Measurements from ENCODE around the gene LPAR3.
A peak's percentile ranks its signal among the peaks of the same experiment; 100 is the strongest.
"Not testable (repeated sequence)": the region's sequence is repeated elsewhere in the genome, so short reads cannot be mapped to it uniquely, and the experiment has no call there.

The LPAR3 gene, protein sequence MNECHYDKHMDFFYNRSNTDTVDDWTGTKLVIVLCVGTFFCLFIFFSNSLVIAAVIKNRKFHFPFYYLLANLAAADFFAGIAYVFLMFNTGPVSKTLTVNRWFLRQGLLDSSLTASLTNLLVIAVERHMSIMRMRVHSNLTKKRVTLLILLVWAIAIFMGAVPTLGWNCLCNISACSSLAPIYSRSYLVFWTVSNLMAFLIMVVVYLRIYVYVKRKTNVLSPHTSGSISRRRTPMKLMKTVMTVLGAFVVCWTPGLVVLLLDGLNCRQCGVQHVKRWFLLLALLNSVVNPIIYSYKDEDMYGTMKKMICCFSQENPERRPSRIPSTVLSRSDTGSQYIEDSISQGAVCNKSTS

DNA sequence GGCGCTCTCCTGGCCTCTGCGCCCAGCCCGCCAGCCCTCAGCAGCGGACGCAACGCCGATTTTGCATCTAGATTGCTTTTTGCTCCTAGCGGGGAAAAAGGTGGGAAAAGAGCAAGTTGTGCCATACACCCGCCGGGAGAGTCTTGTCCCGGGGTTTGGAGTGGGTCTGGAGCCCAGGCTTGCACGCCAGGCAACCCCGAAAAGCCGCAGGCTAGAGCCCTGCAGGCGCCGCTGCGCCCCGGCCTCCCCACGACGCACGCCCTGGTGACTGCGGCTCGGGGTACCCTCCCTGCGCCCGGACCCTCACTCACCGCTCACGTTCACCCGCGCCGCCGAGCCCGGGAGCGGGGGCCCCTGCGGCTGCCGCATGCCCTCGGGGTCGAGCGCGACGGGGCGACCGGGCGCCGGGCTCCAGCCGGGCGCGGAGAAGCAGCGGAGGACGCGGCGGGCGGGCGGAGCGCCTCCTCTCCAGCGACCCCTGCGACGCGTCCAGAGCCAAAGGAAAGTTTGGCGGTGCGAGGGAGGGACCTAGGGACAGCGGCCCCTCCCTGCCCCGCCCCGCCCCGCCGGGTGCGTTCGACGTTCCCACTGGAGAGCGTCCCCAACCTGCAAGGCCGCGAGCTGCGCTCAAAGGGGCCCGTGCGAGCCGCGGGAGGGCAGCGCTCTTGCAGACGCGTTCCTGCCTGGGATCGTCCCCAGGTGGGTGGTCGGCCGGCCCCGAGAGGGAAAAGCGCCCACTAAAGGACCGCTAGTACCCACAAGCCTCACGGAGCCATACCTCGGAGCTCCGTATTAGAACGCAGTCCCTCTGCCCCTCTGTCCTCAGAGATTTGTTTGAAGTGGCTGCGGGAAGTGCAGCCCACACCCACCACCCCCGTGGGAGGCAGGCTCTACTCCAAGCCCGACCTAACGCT, at the start of gene LPAR3:
Gene LPAR3, minus strand, starts transcription at position 502 of the 914 bp plus-strand sequence. CDS start 27,086 bp downstream, outside the sequence.
- peak; percentile 5 to 13 for DNase-seq (ENCODE audit: low read depth in 2 of 2)

DNA sequence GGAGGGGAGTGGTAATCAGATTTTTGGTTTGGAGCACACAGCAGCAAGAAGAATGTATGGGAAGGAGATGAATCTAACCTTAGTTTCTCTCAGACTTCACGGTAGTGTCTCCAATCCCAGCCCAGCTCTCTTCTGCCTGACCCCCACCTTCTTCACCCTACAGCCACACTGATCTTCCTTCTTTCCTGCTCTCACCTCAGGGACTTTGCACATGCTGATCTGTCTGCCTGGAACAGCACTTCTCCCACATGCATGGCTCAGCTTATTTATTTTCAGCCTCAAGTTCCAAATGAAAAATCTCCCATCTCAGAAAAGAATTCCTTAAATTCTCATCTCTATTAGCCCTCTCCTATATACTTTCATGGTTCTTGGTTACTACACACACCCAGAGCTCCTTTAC, 48.8 kb upstream of the LPAR3 start:
- DNase-seq (ENCODE audit: low read depth in 2 of 2), result no peak

DNA sequence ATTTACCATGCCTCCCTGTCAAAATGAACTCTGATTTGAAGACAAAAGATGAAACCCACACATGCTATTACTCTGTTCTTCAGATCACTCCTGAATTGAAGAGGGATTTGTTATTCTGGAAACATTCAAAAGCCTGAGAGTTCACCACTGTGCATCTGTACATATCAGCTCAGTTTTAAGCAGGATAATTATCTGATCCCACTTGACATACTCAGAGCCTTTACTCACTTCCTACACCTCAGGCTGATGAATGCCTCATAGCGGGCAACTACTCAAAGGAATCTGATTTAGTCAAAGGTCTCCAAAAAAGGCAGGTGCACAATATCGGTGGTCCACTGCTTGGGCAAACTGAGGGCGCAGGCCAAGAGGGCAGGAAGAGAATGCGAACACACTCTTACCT, 47.5 kb upstream of the LPAR3 start:
- DNase-seq (ENCODE audit: low read depth in 2 of 2), result no peak

DNA sequence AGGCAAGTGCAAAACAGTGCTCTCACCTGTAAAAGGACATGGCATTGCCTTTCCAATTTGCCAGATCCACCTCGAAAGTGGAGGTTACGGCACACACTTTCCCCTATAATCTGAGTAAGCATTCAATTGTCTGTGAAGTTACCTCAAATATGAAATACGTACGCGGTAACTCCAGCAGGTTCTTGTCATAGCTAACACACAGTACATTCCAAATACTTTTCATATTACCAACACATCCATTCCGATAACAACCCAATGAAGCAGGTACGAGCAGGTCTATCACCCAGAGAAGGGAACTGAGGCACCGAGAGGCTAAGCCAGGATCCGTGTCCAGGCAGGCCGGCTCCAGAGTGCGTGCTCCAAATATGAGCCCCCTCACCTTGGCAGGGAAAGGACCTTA, 46.8 kb upstream of the LPAR3 start:
- DNase-seq (ENCODE audit: low read depth in 2 of 2), result no peak

DNA sequence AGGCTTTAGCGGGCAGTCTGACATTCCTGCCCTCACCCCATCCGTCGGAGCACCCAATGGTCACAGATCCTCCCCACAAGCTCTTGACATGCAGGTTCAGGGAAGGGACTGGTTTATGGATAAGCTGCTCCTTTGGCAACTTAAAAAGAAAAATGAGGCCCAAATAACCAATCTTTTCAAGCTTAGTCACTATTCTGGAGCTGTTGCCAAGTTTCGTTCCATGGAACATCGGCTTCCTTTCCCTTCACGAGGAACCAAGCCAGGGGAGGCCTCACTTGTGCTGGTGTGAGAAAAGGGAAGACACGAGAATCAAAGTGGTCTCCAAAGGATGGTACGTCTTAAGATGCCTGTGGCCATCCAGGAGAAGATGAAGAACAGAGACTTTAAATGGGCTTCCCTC, 46.1 kb upstream of the LPAR3 start:
- DNase-seq (ENCODE audit: low read depth in 2 of 2), result no peak

DNA sequence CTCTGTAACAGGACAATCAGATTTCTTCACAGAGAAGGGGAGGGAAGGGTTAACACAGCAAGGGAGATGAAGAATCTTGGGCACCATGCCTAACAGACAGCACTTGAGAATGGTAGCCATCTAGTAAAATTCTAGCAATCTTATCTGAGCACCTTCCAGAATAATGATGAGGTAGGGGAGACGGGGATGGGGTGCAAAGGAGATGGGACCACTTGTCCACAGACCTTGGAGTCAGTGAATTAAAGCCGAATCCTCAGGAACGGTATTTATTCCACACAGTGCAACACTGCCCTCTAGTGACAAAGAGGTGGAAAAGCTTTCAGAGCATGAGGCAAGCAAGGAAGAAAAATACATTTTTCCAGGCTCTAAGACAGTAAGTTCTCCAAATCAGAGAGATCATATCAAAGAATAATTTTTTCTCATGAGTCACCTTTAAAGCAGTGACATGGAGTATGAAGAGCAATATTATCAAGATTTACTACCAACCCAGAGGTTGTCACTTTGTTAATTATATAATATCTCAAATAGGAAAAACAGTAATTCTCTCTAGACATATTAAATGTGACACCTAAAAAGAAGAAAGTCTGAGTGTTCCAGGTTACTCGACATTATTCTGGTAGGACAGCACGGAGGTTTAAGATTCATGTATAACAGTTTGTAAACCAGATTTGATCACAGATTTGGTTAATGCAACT, 43.3 kb upstream of the LPAR3 start:
- DNase-seq (ENCODE audit: low read depth in 2 of 2), result no peak

DNA sequence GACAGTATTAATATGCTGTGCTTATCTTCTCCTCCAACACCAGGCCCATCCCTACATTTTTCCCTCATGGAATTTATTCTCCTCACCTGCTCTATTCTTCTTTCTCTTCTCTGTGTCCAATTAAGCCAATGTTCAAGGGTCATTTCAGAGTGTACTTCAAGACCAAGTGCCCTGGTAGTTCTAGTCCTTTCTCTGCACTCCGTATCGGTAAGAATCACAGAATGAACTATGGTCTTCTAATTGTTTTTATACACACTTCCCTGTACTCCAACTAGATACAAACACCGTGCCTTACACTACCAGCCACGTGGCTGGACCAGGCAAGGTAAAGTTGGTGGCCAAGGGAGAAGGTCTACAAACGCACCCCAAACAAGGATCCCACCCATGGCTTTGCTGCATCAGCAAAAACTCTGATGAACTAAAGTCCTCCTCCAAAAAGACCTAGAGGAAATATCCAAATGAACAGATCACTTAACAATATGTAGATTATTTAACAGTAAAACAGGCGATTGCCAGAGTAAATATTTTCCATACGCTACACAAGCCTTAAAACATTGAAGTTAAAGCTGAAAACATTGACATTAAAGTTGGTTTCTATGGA, 40.1 kb upstream of the LPAR3 start:
- no peak for DNase-seq (ENCODE audit: low read depth in 2 of 2)

DNA sequence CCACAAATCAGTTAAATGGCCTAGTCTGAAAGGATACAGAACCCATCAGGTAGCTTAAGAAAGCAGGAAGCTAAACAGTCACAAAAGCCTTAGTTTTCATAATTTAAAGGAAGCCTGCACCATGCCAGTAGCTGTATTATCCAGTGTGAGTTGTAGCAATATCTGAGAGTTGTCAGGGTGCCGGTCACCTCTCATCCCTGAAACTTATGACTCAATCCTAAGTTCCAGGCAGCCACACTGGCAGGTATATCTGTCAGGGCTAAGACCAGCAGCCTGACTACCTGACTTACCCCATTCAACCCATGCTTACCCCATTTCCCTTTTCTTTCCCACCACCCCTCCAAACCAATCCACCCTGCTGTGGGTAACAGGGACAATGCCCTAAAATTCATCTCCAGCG, 37.8 kb upstream of the LPAR3 start:
- DNase-seq (ENCODE audit: low read depth in 2 of 2), result no peak

DNA sequence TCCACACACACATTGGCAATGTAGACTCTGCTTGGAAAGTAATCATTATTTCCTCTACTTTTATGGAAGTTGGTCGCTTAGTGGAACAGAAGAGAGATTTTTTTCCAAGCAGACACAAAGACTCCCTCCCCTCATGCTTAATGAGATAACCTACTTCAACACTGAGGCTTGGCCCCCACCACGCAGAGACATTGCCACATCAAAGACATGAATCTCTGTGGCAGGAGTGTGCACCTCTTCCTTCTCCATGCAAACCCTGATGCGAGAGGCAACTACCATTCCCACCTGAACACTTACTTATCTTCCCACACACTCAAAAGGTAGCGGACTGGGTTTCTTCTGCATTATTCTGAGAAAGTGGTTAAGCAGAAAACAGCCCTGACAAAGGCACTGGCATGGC, 37.3 kb upstream of the LPAR3 start:
- DNase-seq (ENCODE audit: low read depth in 2 of 2), result no peak

DNA sequence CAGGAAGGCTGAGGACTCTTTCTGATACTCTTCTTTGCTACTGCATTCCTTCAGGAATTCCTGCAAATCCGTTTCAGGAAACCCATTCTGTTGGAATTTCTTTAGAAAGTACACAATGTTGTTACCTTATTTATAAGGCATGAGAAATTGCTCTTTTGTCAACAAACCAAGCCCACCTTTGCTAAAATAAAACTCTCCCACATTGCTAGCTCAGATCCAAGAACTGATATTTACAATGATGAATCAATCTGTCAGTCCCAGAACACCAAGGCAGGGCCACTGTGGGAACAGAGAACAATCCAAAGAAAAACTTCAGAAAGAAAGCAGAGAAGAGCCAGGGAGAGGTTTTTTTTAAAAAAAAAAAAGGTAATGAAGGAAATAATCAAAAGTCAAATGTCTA, 36.6 kb upstream of the LPAR3 start:
- no peak for DNase-seq (ENCODE audit: low read depth in 2 of 2)

DNA sequence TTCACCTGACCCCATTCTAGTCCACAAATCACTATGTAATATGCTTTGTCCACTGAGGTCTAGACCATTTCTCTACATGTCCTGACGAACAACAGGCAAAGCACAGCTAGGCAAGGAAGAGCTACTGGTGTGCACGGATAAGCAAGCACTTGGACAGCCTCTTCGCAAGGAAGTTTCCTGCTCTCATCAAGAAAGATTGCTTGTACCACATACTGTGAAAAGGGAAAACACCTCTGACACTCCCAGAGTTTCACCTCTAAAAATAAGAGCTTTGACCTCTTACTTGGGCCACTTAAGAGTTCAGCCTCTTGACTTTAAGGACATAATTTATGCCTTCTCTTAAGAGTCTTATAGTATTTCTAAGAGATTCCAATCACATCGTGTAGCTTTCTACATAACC, 36.0 kb upstream of the LPAR3 start:
- DNase-seq (ENCODE audit: low read depth in 2 of 2), result no peak

DNA sequence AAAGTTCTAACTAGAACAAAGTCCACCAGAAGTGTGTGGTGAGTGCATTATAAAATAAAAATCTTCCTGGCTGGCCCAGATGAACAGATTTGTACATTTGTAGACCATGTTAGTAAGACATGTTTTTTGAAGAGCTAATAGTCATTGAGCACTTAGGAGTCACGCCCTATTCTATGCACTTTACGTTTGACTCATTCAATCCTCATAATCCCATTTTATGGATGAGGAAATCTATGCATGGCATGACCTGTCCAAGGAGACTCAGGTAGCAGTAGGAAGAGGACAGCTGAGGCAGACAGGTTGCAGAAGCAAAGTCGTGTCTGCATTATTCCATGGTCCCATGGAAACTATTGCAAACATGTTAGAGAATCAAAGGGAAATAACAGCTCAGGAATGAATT, 30.3 kb upstream of the LPAR3 start:
- no peak for DNase-seq (ENCODE audit: low read depth in 2 of 2)

DNA sequence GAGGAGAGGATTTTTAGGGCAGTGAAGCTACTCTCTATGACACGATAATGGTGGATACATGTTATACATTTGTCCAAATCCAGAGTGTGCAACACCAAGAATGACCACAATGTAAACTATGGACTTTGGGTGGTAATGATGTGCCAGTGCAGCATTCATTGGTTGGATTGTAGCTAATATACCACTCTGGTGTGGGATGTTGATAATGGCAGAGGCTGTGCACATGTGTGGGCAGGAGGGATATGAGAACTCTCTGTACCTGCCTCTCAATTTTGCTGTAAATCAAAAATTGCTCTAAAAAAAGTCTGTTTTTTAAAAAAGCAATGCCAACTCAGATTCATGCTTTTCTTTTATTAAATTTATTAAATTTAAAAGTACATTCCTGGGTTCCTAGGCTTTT, 27.2 kb upstream of the LPAR3 start:
- no peak for DNase-seq (ENCODE audit: low read depth in 2 of 2)

DNA sequence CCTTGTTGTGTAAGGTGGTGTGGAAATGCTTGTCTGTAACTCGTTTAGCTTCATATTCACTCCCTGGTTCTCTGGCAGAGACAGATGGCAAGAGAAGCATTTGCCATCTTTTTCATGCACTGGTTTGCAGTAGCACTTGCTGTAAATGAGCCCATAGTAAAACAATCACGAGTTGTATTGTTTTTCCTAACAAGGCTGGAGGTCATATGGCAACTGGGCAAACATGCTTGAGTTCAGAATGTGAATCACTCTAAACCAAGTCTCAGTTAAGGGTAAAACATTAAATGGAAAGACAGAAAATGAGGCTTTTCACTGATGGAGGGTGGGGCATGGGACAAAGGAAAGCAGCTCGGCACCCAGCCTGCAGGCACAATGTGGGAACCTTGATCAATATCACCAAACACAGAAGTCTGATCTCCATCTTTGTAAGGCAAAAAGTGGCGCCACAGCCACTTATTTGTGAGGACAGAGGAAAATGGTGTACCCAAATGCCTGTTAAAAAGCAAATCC, 26.5 kb upstream of the LPAR3 start:
- DNase-seq (ENCODE audit: low read depth in 2 of 2), result no peak

DNA sequence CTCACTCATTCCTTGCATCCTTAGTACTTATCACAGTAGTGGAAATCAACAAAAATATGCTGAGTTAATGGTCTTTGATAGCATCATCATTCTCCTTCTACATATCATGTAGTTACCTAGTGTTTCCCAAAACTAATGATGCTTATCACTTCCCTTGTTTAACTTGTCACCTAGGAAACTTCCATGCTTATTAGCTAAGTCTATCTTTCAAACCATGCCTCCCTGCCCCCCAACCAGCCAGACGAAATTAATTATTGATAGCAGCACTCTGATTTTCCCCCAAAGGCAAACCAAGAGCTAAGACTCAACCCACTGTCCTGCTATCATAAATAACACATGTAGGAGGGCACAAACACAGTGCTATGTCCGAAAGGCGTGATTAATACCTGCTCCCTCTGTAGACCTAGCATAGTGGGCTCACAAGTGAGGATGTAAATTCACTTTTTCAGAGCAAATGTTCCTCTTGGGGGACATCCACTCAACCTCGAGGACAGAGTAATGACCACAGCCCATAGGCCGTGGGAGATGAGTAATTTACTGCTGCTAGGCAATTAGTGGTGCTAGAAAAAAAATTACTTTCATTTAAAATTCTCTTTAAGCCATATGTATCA, 25.8 kb upstream of the LPAR3 start:
- DNase-seq (ENCODE audit: low read depth in 2 of 2), result no peak

DNA sequence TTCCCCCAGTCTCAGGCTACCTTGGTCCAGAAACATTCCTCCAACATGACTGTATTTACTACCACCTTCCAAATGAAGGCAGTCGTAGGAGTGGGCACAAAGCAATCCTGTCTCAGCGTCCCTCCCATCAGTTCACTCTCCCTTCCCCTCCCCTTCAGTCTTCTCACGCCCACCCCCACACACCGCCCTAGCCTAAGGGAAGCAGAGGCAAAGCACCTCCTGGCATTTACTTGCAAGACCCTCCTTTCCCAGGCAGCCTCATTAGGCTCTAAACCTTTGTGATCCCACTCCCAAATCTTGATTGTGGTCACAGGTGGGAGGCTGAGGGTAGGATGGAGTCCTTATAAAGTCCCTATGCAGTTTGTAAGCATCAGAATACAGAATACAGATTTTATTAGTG, 23.9 kb upstream of the LPAR3 start:
- no peak for DNase-seq (ENCODE audit: low read depth in 2 of 2)

DNA sequence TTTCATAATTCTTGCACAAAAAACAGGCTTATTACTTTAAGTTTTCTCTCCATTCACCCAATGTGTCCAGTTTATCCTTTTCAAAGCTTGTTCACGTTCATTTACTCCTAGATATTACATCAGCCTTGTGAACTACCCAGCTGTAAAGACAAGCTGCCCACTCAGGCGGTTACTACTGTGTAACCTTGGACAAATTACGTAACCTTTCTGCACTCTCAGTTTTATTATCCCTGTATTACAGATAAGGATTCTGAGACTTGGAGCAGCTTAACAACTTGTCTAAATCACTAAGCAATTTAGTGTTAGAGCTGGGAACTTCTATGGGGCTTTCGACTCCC, 20.5 kb upstream of the LPAR3 start:
- DNase-seq (ENCODE audit: low read depth in 2 of 2), result no peak

DNA sequence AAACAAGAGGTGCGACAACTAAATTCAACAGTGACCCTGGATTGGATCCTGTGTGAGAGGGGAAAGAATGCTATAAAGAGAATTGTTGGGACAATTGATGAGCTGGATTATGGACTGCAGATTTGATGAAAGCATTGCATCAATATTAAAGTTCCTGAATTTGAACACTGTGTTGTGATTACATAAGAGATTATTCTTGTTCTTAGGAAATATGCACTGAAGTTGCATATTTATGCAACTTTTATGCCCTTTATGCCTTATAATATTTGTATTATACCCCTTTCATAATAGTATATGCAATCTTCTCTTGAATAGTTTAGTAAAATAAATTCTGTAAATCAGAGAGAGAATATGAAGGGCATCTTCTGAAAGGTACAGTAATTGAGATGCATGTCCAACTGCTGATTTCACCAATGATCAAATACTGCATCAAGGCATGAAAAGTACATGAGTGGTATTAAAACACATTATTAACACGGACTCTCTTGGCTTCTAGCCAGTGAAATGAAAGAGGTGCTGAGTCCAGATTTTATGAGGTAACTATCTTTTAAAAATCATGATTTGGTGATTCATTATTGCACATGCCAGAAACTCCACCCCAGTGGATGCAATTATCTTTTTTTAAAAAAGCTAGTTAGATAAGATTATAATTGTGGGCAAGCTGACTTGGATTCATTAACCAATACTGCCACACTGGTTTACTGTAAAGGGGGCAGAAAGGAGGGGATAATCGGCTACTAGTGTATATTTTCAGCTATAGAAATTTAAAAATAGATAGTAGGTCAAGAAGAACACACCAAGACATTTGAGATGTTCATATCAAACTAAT, 19.9 kb upstream of the LPAR3 start:
- DNase-seq (ENCODE audit: low read depth in 2 of 2), result no peak

DNA sequence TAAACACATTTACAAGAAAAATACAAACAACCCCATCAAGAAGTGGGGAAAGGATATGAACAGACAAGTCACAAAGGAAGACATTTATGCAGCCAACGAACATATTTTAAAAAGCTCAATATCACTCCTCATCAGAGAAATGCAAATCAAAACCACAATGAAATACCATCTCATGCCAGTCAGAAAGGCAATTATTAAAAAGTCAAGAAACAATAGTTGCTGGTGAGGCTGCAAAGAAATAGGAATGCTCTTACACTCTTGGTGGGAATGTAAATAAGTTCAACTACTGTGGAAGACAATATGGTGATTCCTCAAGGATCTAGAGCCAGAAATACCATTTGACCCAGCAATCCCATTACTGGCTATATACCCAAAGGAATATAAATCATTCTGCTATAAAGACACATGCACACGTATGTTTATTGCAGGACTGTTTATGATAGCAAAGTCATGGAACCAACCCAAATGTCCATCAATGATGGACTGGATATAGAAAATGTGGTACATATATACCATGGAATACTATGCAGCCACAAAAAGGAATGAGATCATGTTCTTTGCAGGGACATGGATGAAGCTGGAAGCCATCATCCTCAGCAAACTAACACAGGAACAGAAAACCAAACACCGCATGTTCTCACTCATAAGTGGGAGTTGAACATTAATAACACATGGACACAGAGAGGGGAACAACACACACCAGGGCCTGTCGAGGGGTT, 15.9 kb upstream of the LPAR3 start:
- DNase-seq (ENCODE audit: low read depth in 2 of 2), result not testable (repeated sequence)
